Prostate gland (tissue), 2 donors: Measurements from ENCODE around the gene RNPEP. TPM values are rescaled to one million over a fixed set of nuclear protein-coding genes. Genes with fewer than 3 reads are reported as not detected.
"Not testable (repeated sequence)": the region's sequence is repeated elsewhere in the genome, so short reads cannot be mapped to it uniquely, and the experiment has no call there.

ENCODE experiments used
- DNase-seq: peaks from one replicate; pipeline ENCODE4 v3.0.0-alpha.2; 2019; ENCODE audit warnings: low spot score
- H3K27ac ChIP-seq, 2 donors: fragments of 200-600 bp; sonication (generic); 2 replicates each; pipeline ENCODE4 v1.5.1; 2017 to 2019
- H3K27me3 ChIP-seq: fragments of 200-600 bp; sonication (generic); replicated peaks from 2 replicates; pipeline ENCODE4 v1.5.1; 2019; ENCODE audit not compliant: insufficient read depth
- H3K36me3 ChIP-seq, 2 donors: fragments of 200-600 bp; sonication (generic); 1 replicate in 1 of 2; 2 replicates in 1 of 2; pipeline versions ENCODE4 v1.5.1 to v1.8.1; 2017 to 2019
- H3K4me1 ChIP-seq: fragments of 200-600 bp; sonication (generic); replicated peaks from 2 replicates; pipeline ENCODE4 v1.5.1; 2019
- H3K4me3 ChIP-seq, 2 donors: fragments of 200-600 bp; sonication (generic); 2 replicates each; pipeline ENCODE4 v1.5.1; 2017 to 2019
- H3K9me3 ChIP-seq: fragments of 200-600 bp; sonication (generic); 2 replicates; pipeline ENCODE4 v1.5.1; 2017
- CTCF ChIP-seq, 4 experiments: fragments of 200-600 bp in 2 of 4; fragments of 450-650 bp in 2 of 4; sonication (generic) in 2 of 4; IDR thresholded peaks; 1 replicate in 3 of 4; 2 replicates in 1 of 4; pipeline ENCODE4 v1.5.1; 2016 to 2019; ENCODE audit warnings: antibody characterized with exemption in 4 of 4, mild to moderate bottlenecking in 2 of 4, moderate library complexity in 2 of 4
- POLR2A ChIP-seq: fragments of 450-650 bp; IDR thresholded peaks from one replicate; pipeline ENCODE4 v1.6.1; 2016; ENCODE audit warnings: antibody characterized with exemption, mild to moderate bottlenecking
- POLR2AphosphoS5 ChIP-seq: sonication (generic); formaldehyde crosslinking; IDR thresholded peaks from one replicate; pipeline ENCODE4 v1.6.1; 2017; ENCODE audit warnings: antibody characterized with exemption
- WGBS: methylation state at CpG from one replicate; pipeline ENCODE4 v1.1.5; 2018; 5-methylcytosine and 5-hydroxymethylcytosine counted together
- intact Hi-C: fragments of 100-400 bp; cut with DNase I; formaldehyde crosslinking; loops from one replicate; pipeline ENCODE4 v1.14.2; 2022
- total RNA-seq, 2 donors: library from RNA; depleted of rRNA; stranded (reverse); fragments of >200 nt; gene quantifications; one replicate each; pipeline ENCODE4 v1.1.0, GENCODE V29; 2016

Gene RNPEP
- total RNA-seq, 2 donors from 2014 or later = 70.4 to 104 TPM

GRCh38 chr1:202018468-202019234 is 36.2 kb downstream of the RNPEP start:
- DNase-seq = peak; percentile 92

GRCh38 chr1:202019235-202019558 is 36.7 kb downstream of the RNPEP start:
- not testable (repeated sequence) for DNase-seq, H3K27me3 ChIP-seq, H3K9me3 ChIP-seq, H3K4me1 ChIP-seq, H3K4me3 ChIP-seq, H3K36me3 ChIP-seq
- 58% methylated on average over 8 of the region's 8 CpGs for WGBS
- intact Hi-C loops = loop anchor here (10.0 kb wide), 1 partner anchor 96 kb away; no protein-coding TSS in a partner anchor
- peak overlapping the region; percentile 87 to 91 for H3K27ac ChIP-seq

More at GRCh38 chr1:202018468-202019234, 36.2 kb downstream of the RNPEP start:
- no peaks in the 10 kb centered on the region for H3K9me3 ChIP-seq
- WGBS = 42% methylated on average over 19 of the region's 19 CpGs
- H3K27ac ChIP-seq = peak overlapping the region; percentile 87 to 91
- H3K36me3 ChIP-seq = no peaks in the 10 kb centered on the region
- H3K4me3 ChIP-seq = no peak overlapping the region
- TF ChIP-seq POLR2AphosphoS5 (peak; percentile 77), POLR2A (peak; percentile 10), CTCF (IDR thresholded peaks at IDR 0.05) (no peak)
- H3K27me3 ChIP-seq = no peaks in the 10 kb centered on the region
- peaks cover 8% of the 10 kb centered on the region for H3K4me1 ChIP-seq
- intact Hi-C loops = loop anchor here (10.0 kb wide), 1 partner anchor 96 kb away; no protein-coding TSS in a partner anchor

GRCh38 chr1:202023001-202023433 is 40.6 kb downstream of the RNPEP start:
- peaks cover 4% of the 10 kb centered on the region for H3K4me1 ChIP-seq
- no peak overlapping the region for H3K4me3 ChIP-seq
- H3K36me3 ChIP-seq = no peaks in the 10 kb centered on the region
- intact Hi-C loops = no loop called here
- no peak for TF ChIP-seq POLR2A
- peak; percentile 34 for TF ChIP-seq POLR2AphosphoS5
- H3K27me3 ChIP-seq = no peaks in the 10 kb centered on the region
- peak overlapping the region in 1 of 2 donors; percentile 7 for H3K27ac ChIP-seq
- WGBS = 45% methylated on average over 6 of the region's 6 CpGs
- DNase-seq = peak; percentile 72
- H3K9me3 ChIP-seq = no peaks in the 10 kb centered on the region

- Histone ChIP-seq H3K27ac (no peak overlapping the region), H3K4me3 (no peak overlapping the region), H3K4me1 (no peaks in the 10 kb centered on the region), H3K9me3 (no peaks in the 10 kb centered on the region), H3K27me3 (no peaks in the 10 kb centered on the region), H3K36me3 (no peaks in the 10 kb centered on the region)
- intact Hi-C loops = no loop called here
- TF ChIP-seq CTCF (IDR thresholded peaks at IDR 0.05) (no peak), POLR2A (no peak), POLR2AphosphoS5 (no peak)
- no peak for DNase-seq
- WGBS = 73% methylated on average over 5 of the region's 5 CpGs
Observed at GRCh38 chr1:202029171-202029665, 46.8 kb downstream of the RNPEP start.

- DNase-seq = no peak
- no peaks in the 10 kb centered on the region for H3K36me3 ChIP-seq
- intact Hi-C loops = no loop called here
- TF ChIP-seq POLR2AphosphoS5 (no peak), CTCF (IDR thresholded peaks at IDR 0.05) (no peak), POLR2A (no peak)
- H3K27ac ChIP-seq = no peak overlapping the region
- peaks cover 3% of the 10 kb centered on the region for H3K4me1 ChIP-seq
- no peak overlapping the region for H3K4me3 ChIP-seq
- H3K27me3 ChIP-seq = no peaks in the 10 kb centered on the region
- 93% methylated on average over 2 of the region's 2 CpGs for WGBS
- H3K9me3 ChIP-seq = no peaks in the 10 kb centered on the region
Observed at GRCh38 chr1:202029727-202030126, 47.3 kb downstream of the RNPEP start.

- Histone ChIP-seq H3K4me1 (peaks cover 9% of the 10 kb centered on the region), H3K9me3 (no peaks in the 10 kb centered on the region), H3K4me3 (no peak overlapping the region), H3K36me3 (no peaks in the 10 kb centered on the region), H3K27me3 (no peaks in the 10 kb centered on the region), H3K27ac (peak overlapping the region; percentile 7 to 49)
- 59% methylated on average over 4 of the region's 4 CpGs for WGBS
- intact Hi-C loops = no loop called here
- TF ChIP-seq POLR2A = no peak
- TF ChIP-seq CTCF (IDR thresholded peaks at IDR 0.05) = no peak
- TF ChIP-seq POLR2AphosphoS5 = no peak
- DNase-seq = no peak
Observed at GRCh38 chr1:202031796-202032195, 49.3 kb downstream of the RNPEP start.
